ENCODE data around the gene BARHL1.

DNA sequence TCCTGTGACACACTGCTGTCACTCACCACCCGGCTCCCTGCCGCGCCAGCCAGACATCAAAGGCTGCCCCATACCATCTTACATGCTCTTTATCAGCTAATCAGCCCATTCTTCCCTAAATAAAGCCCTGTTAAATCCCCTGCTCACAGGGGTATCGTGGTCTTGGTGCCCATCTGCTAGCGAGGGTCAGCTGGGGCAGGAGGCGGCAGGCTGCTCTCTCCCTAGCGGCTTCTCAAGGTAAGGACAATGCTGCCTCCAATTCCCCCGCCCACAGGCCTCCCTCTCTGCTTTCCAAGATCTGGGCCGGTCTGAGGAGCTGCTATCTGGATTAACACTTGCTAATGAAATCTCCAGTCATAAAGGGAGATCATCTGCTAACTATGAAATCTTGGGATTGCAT is 26.8 kb downstream of the BARHL1 start:
- TF ChIP-seq, protein P1, sequence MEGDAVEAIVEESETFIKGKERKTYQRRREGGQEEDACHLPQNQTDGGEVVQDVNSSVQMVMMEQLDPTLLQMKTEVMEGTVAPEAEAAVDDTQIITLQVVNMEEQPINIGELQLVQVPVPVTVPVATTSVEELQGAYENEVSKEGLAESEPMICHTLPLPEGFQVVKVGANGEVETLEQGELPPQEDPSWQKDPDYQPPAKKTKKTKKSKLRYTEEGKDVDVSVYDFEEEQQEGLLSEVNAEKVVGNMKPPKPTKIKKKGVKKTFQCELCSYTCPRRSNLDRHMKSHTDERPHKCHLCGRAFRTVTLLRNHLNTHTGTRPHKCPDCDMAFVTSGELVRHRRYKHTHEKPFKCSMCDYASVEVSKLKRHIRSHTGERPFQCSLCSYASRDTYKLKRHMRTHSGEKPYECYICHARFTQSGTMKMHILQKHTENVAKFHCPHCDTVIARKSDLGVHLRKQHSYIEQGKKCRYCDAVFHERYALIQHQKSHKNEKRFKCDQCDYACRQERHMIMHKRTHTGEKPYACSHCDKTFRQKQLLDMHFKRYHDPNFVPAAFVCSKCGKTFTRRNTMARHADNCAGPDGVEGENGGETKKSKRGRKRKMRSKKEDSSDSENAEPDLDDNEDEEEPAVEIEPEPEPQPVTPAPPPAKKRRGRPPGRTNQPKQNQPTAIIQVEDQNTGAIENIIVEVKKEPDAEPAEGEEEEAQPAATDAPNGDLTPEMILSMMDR (IDR thresholded peaks at IDR 0.05) = no peak
- TF ChIP-seq POLR2A (IDR thresholded peaks at IDR 0.05) = no peak

All from upper lobe of left lung (tissue), 4 donors.